Measurements from ENCODE around the gene PCDHB13.

DNA sequence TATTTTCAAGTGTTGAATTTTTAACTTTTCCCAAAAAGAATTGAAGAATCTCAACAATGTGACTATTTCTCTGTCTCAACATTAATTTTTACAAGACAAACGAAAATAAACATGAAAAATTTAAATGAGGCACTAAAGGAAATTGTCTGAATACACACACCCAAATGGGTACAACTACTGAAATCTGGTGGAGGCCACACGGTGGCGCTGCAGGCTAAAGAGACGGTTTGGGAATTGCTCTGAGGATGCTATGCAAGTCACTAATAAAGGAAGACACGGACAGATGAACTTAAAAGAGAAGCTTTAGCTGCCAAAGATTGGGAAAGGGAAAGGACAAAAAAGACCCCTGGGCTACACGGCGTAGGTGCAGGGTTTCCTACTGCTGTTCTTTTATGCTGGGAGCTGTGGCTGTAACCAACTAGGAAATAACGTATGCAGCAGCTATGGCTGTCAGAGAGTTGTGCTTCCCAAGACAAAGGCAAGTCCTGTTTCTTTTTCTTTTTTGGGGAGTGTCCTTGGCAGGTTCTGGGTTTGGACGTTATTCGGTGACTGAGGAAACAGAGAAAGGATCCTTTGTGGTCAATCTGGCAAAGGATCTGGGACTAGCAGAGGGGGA is 21.5 kb upstream of the PCDHB13 start, which contains the start of gene PCDHB10:
- TF ChIP-seq, protein P1, sequence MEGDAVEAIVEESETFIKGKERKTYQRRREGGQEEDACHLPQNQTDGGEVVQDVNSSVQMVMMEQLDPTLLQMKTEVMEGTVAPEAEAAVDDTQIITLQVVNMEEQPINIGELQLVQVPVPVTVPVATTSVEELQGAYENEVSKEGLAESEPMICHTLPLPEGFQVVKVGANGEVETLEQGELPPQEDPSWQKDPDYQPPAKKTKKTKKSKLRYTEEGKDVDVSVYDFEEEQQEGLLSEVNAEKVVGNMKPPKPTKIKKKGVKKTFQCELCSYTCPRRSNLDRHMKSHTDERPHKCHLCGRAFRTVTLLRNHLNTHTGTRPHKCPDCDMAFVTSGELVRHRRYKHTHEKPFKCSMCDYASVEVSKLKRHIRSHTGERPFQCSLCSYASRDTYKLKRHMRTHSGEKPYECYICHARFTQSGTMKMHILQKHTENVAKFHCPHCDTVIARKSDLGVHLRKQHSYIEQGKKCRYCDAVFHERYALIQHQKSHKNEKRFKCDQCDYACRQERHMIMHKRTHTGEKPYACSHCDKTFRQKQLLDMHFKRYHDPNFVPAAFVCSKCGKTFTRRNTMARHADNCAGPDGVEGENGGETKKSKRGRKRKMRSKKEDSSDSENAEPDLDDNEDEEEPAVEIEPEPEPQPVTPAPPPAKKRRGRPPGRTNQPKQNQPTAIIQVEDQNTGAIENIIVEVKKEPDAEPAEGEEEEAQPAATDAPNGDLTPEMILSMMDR (IDR thresholded peaks at IDR 0.05; ENCODE audit: borderline replicate concordance, extremely low read depth, low read length, poor library complexity, severe bottlenecking): peak; percentile 77
- no peak for TF ChIP-seq EZH2 (IDR thresholded peaks at IDR 0.05; ENCODE audit: borderline replicate concordance, low read depth, low read length, severe bottlenecking)
